OCI-LY1 (cell line): ENCODE measurements around the gene DYRK1A.

Source experiments
- H2AFZ ChIP-seq: fragments of 200-600 bp; sonication (generic), shearing (Covaris generic); 2 replicates; pipeline ENCODE4 v1.6.0; 2014; ENCODE audit warnings: antibody characterized with exemption, mild to moderate bottlenecking, low read length
- H3F3A ChIP-seq: fragments of 200-600 bp; sonication (generic), shearing (Covaris generic); 2 replicates; pipeline ENCODE4 v1.6.0; 2014; ENCODE audit warnings: mild to moderate bottlenecking, antibody characterized with exemption, low read length, moderate library complexity; ENCODE audit not compliant: insufficient read depth
- H3K27ac ChIP-seq: fragments of 200-600 bp; sonication (generic); 2 replicates; pipeline ENCODE4 v1.5.1; 2014; ENCODE audit warnings: low read length, mixed run types, mild to moderate bottlenecking, low read depth; ENCODE audit not compliant: poor library complexity, severe bottlenecking
- H3K27me3 ChIP-seq: fragments of 200-600 bp; sonication (generic); 2 replicates; pipeline ENCODE4 v1.6.0; 2014; ENCODE audit warnings: antibody characterized with exemption, mild to moderate bottlenecking, low read length, moderate library complexity; ENCODE audit not compliant: insufficient read depth
- H3K36me3 ChIP-seq: fragments of 200-600 bp; sonication (generic); 2 replicates; pipeline ENCODE4 v1.6.1; 2014; ENCODE audit warnings: mild to moderate bottlenecking, antibody characterized with exemption, low read length, moderate library complexity, mixed read lengths; ENCODE audit not compliant: insufficient read depth
- H3K4me1 ChIP-seq: fragments of 200-600 bp; sonication (generic); 2 replicates; pipeline ENCODE4 v1.5.1; 2014; ENCODE audit warnings: mild to moderate bottlenecking, low read length, moderate library complexity; ENCODE audit not compliant: insufficient read depth, severe bottlenecking
- H3K4me2 ChIP-seq: fragments of 200-600 bp; sonication (generic), shearing (Covaris generic); 2 replicates; pipeline ENCODE4 v1.6.1; 2014; ENCODE audit warnings: low read length
- H3K4me3 ChIP-seq: fragments of 200-600 bp; sonication (generic); 2 replicates; pipeline ENCODE4 v1.5.1; 2014; ENCODE audit warnings: low read length, low read depth, mild to moderate bottlenecking, mixed read lengths; ENCODE audit not compliant: poor library complexity, severe bottlenecking
- H3K79me2 ChIP-seq: fragments of 200-600 bp; shearing (Covaris generic); 2 replicates; pipeline ENCODE4 v1.6.1; 2016; ENCODE audit warnings: mixed run types, low read length, mixed read lengths; ENCODE audit not compliant: insufficient read depth
- H3K9ac ChIP-seq: fragments of 200-600 bp; sonication (generic), shearing (Covaris generic); 2 replicates; pipeline ENCODE4 v1.6.1; 2014; ENCODE audit warnings: mild to moderate bottlenecking, low read length, mixed read lengths
- H3K9me2 ChIP-seq: fragments of 200-600 bp; sonication (generic), shearing (Covaris generic); 2 replicates; pipeline ENCODE4 v1.6.1; 2014; ENCODE audit warnings: low read depth, mild to moderate bottlenecking, low read length, mixed read lengths
- H3K9me3 ChIP-seq: fragments of 200-600 bp; shearing (Covaris generic); 2 replicates; pipeline ENCODE4 v1.6.1; 2014; ENCODE audit warnings: low read length, mixed read lengths
- H4K20me1 ChIP-seq: fragments of 200-600 bp; sonication (generic), shearing (Covaris generic); 2 replicates; pipeline ENCODE4 v1.6.0; 2016; ENCODE audit warnings: mild to moderate bottlenecking, low read length; ENCODE audit not compliant: insufficient read depth
- EZH2 ChIP-seq: fragments of 200-600 bp; sonication (generic), shearing (Covaris generic); IDR thresholded peaks from 2 replicates; pipeline ENCODE4 v1.8.0; 2017; ENCODE audit warnings: borderline replicate concordance, mixed run types, mild to moderate bottlenecking, antibody characterized with exemption, low read length, moderate library complexity, mixed read lengths
- TF ChIP-seq, protein P1 (sequence below): fragments of 200-600 bp; sonication (generic), shearing (Covaris generic); IDR thresholded peaks from 2 replicates; pipeline ENCODE4 v1.5.1; 2017; ENCODE audit warnings: mild to moderate bottlenecking, antibody characterized with exemption, low read length, moderate library complexity, mixed read lengths

The DYRK1A gene

DNA sequence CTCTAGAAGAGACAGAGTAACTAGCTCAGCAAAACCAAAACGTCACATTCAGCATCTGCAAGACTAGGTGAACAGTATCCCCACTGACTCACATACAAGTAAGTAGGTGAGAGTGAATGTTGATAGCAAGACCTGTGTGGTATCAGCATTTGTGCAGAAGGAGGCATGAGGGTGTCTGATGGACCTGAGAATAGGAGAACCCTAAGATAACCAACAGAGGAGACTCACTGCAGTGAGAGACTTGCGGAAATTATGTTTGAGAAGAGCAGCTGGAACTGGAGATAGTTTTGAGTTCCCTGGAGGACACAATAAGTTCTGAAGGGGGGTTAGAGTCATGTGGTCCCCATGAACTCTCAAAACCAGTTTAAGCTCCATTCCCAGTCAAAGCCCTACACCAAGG is 59.1 kb downstream of the DYRK1A start:
- no peaks in the 10 kb centered on the region; the same call in 1 of the 2 replicates for H3K9me3 ChIP-seq
- no peak for TF ChIP-seq EZH2
- TF ChIP-seq, protein P1, sequence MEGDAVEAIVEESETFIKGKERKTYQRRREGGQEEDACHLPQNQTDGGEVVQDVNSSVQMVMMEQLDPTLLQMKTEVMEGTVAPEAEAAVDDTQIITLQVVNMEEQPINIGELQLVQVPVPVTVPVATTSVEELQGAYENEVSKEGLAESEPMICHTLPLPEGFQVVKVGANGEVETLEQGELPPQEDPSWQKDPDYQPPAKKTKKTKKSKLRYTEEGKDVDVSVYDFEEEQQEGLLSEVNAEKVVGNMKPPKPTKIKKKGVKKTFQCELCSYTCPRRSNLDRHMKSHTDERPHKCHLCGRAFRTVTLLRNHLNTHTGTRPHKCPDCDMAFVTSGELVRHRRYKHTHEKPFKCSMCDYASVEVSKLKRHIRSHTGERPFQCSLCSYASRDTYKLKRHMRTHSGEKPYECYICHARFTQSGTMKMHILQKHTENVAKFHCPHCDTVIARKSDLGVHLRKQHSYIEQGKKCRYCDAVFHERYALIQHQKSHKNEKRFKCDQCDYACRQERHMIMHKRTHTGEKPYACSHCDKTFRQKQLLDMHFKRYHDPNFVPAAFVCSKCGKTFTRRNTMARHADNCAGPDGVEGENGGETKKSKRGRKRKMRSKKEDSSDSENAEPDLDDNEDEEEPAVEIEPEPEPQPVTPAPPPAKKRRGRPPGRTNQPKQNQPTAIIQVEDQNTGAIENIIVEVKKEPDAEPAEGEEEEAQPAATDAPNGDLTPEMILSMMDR: no peak
- H3F3A ChIP-seq: no peaks in the 10 kb centered on the region
- H3K9ac ChIP-seq: no peak overlapping the region
- peaks cover 2% of the 10 kb centered on the region; the same call in 1 of the 2 replicates for H4K20me1 ChIP-seq
- H3K9me2 ChIP-seq: no peaks in the 10 kb centered on the region
- no peak overlapping the region for H3K27ac ChIP-seq
- H3K79me2 ChIP-seq: peaks cover 84% of the 10 kb centered on the region
- H3K4me1 ChIP-seq: no peaks in the 10 kb centered on the region
- H3K36me3 ChIP-seq: peaks cover 92% of the 10 kb centered on the region
- no peaks in the 10 kb centered on the region for H3K27me3 ChIP-seq
- H3K4me2 ChIP-seq: no peak overlapping the region
- H2AFZ ChIP-seq: no peak overlapping the region
- no peak overlapping the region for H3K4me3 ChIP-seq

GRCh38 chr21:37427221-37427620 is 60.6 kb downstream of the DYRK1A start:
- Histone ChIP-seq H3K4me2 (no peak overlapping the region), H3K4me3 (no peak overlapping the region), H3K4me1 (no peaks in the 10 kb centered on the region), H3K27me3 (no peaks in the 10 kb centered on the region), H3K9me3 (no peaks in the 10 kb centered on the region; the same call in 1 of the 2 replicates), H3K36me3 (peaks cover 94% of the 10 kb centered on the region), H3F3A (no peaks in the 10 kb centered on the region), H3K9ac (no peak overlapping the region), H3K9me2 (no peaks in the 10 kb centered on the region), H3K79me2 (peaks cover 84% of the 10 kb centered on the region), H2AFZ (no peak overlapping the region), H4K20me1 (peaks cover 2% of the 10 kb centered on the region; the same call in 1 of the 2 replicates), H3K27ac (no peak overlapping the region)
- TF ChIP-seq, protein P1: no peak
- no peak for TF ChIP-seq EZH2

DNA sequence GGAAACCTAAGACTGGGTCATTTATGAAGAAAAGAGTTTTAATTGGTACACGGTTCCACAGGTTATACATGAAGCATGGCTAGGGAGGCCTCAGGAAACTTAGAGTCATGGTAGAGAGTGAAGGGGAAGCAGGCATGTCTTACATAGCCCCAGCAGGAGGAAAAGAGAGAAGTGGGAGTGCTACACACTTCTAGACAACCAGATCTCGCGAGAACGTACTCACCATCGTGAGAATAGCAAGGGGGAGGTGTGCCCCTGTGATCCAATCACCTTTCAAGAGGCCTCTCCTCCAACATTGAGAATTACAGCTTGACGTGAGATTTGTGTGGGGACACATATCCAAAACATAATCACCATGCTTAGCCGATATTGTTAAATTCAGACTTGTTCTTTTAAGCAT is 62.8 kb downstream of the DYRK1A start:
- Histone ChIP-seq H3K79me2 (peaks cover 84% of the 10 kb centered on the region), H3K4me2 (no peak overlapping the region), H4K20me1 (peaks cover 2% of the 10 kb centered on the region; the same call in 1 of the 2 replicates), H3K36me3 (peaks cover 87% of the 10 kb centered on the region), H3F3A (no peaks in the 10 kb centered on the region), H3K27me3 (no peaks in the 10 kb centered on the region), H3K9me2 (no peaks in the 10 kb centered on the region), H3K27ac (no peak overlapping the region), H3K4me1 (no peaks in the 10 kb centered on the region), H2AFZ (no peak overlapping the region), H3K9ac (no peak overlapping the region), H3K4me3 (no peak overlapping the region), H3K9me3 (no peaks in the 10 kb centered on the region; the same call in 1 of the 2 replicates)
- TF ChIP-seq, protein P1: no peak
- no peak for TF ChIP-seq EZH2
